GM21737 (cell line): Measurements from ENCODE around the gene MLLT10.
"Not testable (repeated sequence)": the region's sequence is repeated elsewhere in the genome, so short reads cannot be mapped to it uniquely, and the experiment has no call there.

Source experiments
- ATAC-seq: cut with Tn5 transposase; IDR thresholded peaks from one replicate; pipeline ENCODE4 v1.9.1; 2021; ENCODE audit warnings: mild to moderate bottlenecking, moderate library complexity; ENCODE audit not compliant: unreplicated experiment

The MLLT10 gene

DNA sequence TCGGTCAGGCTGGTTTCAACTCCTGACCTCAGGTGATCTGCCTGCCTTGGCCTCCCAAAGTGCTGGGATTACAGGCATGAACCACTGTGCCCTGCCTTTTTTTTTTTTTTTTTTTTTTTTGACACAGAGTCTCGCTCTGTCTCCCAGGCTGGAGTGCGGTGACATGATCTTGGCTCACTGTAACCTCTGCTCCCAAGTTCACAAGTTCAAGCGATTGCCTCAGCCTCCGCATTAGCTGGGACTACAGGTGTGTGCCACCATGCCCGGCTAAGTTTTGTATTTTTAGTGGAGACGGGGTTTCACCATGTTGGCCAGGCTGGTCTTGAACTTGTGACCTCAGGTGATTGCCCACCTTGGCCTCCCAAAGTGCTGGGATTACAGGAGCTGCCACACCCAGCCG, 94.6 kb downstream of the MLLT10 start:
- not testable (repeated sequence) for ATAC-seq

DNA sequence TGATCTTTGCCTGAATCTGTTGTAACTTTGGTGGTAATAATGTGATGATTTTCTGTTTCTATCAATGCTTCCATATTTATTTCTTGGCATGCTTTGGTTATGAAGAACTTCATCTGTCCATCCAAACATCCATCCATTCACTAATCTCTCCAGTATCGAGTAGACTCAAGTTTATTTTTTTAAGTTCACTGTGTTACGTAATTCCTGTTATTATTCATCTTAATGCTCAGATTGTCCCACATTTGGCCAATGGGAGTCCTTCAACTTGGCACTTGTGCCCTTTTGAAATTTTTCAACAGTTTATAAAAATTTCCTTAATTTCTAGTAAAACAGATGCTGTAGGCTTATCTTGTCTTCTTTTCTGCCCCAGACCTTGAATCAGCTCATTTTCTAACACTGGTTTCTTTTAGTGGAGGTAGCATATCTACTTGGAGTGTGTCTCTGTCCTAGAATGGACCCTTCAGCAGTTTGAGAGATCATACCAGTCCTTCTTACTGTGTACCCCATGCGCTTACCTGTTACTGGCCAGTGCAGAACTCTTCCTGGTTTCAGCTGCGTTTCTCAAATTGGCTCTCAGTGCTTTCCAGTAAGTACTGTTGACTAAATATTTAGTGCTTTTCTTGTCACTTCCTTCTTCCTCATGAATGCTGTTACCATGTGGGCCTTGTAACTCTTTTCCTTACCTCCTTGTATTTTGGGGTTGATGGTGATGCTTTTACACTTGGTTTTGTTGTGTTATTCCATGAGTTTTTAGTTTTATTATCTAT, 100.8 kb downstream of the MLLT10 start:
- no peak for ATAC-seq

DNA sequence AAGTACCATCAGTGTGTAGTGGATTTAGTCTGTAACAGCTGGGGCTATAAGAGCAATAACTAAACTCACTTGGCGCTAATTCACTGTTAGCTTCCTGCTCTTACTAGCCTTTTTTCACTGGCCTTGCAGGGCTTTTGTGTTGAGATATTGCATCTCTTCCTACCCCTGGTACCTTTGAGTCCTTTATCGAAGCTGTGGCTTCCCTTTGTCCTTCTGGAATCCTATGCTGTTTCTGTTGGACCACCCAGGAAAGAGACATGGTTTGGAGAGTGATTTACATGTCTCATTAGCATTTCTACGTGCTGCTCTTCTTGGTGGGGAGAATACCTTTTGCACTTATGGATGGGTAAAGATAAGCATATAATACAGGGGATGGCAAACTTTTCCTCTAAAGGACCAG, 103.8 kb downstream of the MLLT10 start:
- no peak for ATAC-seq

DNA sequence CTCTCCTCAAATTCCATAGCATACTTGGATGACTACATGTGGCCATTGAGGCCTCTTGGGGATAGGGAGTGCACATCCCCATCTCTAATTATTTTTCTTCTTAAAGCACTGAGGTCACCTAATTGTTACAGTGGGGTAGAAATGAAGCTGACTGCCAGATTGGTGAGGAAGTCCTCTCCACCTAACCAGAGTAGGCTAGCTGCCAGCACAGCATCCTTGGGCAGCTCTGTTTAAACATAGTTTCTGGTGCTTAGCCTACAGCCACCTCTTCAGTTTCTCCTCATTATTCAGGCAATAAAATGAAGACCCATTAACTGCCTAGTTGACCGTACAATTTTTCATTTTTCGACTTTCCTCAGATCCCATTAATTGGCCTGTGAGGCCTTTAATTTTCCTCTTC, 104.6 kb downstream of the MLLT10 start:
- no peak for ATAC-seq

DNA sequence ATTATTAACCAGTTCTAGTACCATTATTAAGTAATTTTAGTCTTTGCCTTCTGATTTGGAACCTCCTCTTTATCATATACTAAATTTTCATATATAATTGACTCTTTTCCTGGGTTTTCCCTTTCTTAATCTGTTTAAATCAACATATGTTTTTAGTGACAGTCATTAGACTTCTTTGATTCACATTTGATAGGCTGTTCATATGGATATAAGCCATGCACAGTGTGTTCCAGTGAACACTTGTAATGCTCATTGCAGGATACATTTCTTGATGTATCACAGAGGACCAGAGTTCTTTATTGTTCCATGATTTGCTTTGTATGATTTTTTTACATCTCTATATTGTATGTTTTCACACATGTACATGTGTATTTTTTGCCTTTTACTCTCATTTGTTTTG, 114.0 kb downstream of the MLLT10 start:
- ATAC-seq, result no peak

DNA sequence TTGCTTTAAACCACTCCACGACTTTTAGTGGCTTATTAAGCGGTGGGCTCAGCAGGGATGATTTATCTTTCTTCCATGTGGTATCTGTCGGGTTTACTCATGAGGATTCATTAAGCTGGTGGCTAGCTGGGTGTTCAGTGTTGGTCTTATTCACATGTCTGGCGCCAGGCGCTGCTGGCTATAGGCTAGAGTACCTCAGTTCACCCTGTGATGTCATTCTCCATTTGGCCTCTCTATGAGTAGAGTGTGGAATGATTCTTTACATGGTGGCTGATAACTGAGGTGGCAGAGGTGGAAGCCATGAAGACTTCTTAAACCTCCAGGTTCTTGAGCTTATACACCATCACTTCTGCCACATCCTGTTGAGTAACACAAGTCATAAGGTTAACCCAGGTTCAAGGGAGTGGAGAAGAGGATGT, 115.4 kb downstream of the MLLT10 start:
- ATAC-seq, result no peak

DNA sequence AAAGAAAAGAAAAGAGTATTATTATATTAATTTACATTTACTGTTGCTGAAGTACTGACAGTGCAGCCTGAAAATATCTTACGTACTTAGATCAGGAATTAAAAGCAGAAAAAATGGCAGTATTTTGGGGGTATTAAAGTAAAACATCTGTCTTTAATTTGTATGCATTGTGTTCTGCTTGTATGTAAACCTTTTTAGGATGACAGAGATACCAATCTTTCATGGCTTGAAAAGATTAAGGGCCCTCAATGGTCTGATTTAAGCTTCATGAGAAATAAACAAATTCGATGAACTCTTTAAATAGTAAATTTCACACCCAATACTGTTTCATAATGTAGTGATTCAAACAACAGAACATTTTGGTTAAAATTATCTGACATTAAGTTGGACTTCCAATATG, 116.3 kb downstream of the MLLT10 start:
- ATAC-seq, result no peak

DNA sequence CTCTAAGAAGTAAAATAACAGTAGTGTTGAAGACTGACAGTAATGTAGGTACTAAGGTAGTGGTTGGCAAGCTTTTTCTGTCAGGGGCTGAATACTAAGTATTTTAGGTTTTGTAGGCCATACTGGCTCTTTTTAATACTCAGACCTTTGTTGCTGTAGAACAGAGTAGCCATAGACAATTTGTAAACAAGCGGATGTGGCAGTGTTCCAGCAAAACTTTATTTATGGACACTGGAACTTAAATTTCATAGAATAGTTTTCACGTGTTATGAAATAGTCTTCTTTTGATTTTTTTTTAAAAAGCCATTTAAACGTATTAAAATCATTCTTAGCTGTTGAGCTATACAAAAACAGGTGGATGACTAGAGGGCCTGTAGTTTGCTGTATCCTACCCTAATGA, 121.2 kb downstream of the MLLT10 start:
- no peak for ATAC-seq

DNA sequence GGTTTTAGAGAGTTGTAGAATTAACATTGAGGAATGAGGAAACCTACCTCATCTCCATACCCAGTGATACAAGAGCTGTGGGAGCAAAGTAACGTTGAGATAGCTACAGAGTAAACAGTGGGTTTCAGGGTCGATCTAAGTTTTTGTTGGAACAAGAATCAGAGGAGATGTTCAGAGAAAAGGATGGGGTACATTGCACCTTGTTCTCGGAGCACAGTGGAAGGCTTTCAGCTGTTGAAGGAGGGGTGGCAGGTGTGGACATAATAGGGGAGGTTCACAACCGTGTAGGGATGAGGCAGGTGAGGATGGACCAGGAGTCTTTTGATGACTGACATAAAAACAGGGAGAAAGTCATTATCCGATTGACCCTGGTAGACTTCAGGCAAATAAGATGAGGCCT, 121.7 kb downstream of the MLLT10 start:
- ATAC-seq, result no peak

DNA sequence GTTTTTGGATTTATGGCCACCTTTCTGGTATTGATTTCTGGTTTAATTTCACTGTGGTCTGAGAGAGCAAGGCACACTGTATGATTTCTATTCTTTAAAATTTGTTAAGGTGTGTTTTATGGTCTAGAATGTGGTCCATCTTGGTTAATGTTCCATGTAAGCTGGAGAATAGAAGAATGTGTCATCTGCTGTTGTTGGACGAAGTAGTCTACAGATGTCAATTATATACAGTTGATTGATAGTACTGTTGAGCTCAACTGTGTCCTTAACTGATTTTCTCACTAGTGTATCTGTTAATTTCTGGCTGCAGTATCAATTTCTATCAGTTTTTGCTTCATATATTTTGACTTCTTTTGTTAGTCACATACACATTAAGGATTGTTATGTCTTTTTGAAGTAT, 127.1 kb downstream of the MLLT10 start:
- ATAC-seq, result no peak

DNA sequence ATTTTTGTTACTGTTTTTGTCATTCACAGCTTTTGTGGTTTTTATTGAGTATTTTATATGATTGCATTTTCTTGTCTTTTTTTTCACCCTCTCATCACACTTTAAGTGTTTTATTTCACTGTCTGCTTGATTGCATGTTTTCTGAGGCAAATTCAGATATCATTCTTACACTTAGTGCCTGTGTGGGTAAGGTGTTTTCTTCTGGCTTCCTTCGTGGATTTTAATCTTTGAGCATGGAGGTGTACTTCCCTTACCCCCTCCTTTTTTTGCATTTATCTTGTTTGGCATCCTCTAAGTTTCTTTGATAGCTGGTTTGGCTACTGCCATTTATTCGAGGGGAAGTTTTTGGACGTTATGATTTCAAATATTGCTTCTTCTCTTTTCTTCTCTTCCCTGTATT, 127.9 kb downstream of the MLLT10 start:
- no peak for ATAC-seq

DNA sequence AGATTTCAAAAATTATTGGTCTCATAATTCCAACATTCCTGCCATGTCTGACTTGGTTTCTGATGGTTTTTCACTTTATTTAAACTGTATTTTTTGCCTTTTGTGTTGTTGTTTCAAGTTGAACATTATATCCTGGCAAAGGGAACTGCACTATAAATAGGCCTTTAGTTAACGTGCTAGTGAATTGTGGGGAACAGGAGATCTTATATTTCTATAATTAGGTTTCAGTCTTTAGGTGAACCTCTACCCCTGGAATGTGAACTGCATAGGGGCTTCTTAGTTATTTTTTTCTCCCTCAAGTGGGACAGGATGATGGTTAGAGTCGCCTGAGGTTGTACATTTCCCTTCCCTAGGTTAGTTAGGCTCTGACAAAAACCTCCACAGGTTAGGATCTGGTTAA, 128.6 kb downstream of the MLLT10 start:
- ATAC-seq, result no peak

DNA sequence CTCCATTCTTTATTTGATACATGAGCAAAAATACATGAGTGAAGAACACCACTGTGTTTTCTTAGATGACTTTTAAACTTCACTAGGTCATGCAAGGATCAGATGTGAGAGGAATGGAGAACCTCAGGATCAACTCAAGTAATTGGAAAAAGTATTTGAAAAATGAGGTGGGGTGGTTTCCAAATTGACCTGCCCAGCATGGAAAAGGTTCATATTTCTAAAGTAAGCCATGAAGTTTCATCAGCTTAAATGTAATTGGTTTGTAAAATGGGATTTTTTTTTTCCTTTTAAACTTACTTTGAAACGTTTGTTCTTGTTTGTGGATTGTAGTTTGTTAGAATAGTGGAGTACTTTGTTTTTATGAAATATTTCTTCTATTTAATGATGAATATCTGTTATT, 134.8 kb downstream of the MLLT10 start:
- no peak for ATAC-seq

DNA sequence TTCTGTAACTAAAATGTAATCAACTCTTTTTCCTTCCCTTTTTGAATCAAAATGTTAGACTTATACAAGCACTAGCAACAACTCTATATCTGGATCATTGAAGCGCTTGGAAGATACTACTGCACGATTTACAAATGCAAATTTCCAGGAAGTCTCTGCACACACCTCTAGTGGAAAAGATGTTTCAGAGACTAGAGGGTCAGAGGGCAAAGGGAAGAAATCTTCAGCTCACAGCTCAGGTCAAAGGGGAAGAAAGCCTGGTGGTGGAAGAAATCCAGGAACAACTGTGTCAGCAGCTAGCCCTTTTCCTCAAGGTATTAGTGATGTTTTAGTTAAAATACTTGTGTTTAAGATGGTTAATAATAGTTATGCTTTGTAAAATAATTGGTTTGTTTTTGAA, 136.4 kb downstream of the MLLT10 start:
- ATAC-seq, result no peak

DNA sequence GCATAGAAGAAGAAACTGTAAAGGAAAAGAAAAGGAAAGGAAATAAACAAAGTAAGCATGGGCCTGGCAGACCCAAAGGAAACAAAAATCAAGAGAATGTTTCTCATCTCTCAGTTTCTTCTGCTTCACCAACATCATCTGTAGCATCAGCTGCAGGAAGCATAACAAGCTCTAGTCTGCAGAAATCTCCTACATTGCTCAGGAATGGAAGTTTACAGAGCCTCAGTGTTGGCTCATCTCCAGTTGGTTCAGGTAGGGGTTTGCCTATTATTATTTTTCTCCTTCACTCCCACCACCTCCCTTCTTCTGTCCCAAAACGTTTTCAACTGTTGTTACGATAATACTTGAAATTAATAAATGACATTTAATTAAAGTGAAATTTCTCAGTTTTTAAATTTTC, 139.6 kb downstream of the MLLT10 start:
- no peak for ATAC-seq

DNA sequence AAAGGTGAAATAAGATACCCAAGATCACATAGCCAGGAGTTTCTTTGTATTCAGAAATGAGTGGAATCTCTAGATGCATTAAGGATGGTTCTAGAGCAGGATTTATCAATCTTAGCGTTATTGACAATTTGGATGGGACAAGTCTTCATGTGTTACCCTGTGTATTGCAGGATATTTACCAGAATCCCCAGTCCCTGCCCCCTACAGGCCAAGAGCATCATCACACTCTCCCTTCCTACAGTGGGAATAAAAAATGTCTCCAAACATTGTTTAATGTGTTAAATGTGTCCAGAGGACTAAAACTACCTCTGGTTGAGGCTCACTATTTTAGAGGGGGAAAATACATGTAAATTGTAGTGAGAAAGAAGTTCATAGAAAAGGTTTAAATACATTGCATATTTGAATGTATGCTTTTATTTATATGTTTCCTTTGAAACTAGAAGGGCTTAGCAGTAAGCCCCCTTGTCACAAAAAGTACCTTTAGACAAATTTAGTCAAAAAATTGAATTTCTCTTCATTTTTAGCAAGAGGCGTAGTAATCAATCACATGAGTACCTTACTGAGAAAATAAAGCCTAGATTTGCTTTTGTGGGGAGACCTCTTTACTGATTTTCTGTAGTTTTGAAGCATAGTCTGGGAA, 141.2 kb downstream of the MLLT10 start:
- ATAC-seq, result no peak

DNA sequence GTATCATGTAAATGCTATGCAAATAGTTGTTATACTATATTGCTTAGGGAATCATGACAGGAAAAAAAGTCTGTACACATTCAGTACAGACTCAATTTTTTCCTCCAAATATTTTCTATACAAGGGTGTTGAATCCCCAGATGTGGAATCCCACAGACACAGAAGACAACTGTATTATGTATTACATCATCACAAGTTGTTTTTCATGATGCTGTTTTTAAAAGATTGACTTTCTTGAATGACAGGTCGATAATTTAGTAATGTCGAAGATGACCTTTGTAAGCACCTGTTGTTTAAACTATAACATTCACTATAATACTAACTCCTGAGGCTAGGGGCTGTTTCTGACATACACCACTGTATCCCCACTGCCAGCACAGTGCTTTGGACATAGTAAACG, 143.5 kb downstream of the MLLT10 start:
- ATAC-seq, result no peak

DNA sequence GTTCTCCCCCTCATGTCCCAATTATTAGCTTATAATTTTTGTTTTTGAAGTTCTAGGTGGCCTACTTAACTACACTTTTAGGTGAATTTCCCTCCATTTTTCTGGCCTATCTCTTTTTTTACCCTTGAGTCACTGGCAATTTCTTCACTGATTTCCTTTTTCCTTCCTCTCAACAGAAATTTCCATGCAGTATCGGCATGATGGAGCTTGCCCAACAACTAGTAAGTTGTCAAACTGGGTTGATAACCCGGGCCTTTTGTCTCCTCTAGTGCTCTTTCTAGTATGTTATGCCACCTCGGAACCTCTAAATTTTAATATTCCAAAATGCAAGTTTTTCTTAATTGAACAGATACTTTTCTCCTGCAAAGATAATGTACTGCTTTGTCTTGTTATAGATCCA, 147.1 kb downstream of the MLLT10 start:
- ATAC-seq, result no peak

DNA sequence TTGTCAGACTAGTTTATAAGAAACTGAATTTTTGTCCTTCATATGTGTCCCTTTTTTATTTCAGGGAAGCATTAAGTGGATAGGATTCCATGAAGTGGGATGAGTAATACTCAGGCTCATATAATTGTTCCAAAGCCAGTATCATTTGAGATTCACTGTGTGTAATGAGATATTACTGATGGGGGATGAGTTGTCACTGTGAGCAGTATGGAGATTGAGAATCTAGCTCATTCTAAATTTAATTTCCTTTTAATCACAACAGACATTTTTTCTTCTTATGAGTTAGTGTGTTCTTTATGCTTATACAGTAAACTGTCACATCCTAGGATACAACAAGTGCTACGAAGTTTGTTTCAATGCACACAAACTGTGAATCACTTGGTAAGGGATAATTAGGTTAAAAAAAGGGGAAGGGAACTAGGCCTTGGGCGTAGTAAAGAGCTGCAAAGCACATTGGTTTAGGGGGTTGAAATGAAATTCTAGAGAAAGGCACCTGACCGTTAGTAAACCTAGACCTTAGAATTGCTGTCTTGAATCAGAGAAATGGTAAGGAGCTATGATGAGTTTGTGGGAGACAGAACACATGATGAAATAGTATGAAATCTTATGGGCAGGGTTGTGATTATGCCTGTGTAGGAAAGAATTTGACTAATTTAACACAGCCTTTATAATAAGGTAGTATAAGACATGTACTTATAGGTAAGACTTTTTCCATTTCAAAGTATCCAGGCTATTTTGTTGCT, 153.4 kb downstream of the MLLT10 start:
- no peak for ATAC-seq

DNA sequence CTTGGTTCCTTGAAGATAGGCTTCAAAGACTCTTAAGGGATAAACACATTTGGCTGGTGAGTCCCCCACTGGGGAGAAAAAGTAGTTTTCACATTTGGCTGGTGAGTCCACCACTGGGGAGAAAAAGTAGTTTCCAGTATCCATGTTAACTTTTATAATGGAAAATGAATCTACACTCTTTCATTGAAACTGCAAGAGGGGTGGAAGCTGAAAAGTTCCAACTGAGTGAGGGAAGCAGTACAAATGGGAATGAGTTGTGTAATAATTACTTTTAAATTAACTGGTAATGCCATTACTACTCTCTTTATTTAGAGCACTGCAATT, 153.9 kb downstream of the MLLT10 start:
- no peak for ATAC-seq

DNA sequence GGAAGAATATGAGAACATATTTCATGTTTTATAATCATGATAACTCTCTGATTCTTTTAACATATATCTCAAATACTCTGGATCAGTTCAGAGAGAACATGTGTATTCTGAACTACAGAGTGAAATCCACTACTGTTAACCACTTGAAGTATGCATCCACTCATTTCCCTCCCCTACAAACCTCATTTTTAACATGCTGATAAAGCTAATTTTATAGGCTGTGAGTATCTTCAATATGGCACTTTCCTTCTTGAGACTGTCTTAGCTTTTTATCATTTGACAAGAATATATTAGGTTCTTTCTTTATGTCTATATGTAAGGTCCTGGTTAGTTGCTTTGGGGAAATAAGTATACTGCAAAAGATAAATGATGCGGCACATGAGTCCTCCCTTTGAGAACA, 154.8 kb downstream of the MLLT10 start:
- ATAC-seq, result no peak

DNA sequence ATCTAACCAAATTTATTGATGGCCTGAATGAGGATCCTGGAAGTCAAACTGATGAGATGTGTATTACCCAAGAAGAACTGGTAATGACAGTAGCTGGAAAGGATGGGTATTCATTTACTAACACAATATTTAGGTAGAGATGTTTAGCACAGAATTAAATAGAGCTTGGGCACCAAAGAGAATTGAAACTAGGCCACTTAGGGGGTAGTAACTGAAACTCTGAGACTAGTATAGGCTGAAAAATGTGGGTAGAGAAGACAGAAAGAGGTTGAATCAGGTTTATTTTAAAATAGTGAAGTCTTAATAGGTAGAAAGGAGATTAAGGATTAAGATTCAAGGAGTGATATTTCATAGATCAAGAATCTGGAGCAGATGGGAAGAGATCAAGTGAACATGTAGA, 155.8 kb downstream of the MLLT10 start:
- ATAC-seq, result no peak
